WI38 (cell line): ENCODE data around the gene GRIPAP1.

Source experiments
- H3K4me3 ChIP-seq: 2 replicates; pipeline ENCODE4 v1.5.1; 2011; ENCODE audit warnings: low read depth, mild to moderate bottlenecking, control low read depth, low read length
- CTCF ChIP-seq: IDR thresholded peaks from 2 replicates; pipeline ENCODE4 v1.5.1; 2012; ENCODE audit warnings: low read depth, mild to moderate bottlenecking, control low read depth, low read length

GRIPAP1 gene

GRCh38 chrX:48957827-48958634 is 44.0 kb downstream of the GRIPAP1 start:
- no peak for TF ChIP-seq CTCF
- H3K4me3 ChIP-seq, result peak overlapping the region; percentile 64

GRCh38 chrX:48957477-48957826 is 44.6 kb downstream of the GRIPAP1 start, which contains the start of gene OTUD5:
OTUD5 (minus strand) TSS chrX:48957607; CDS start chrX:48957570, 37 bp downstream.
- H3K4me3 ChIP-seq, result peak within 1 kb of the TSS; percentile 64
- no peak for TF ChIP-seq CTCF

GRCh38 chrX:48956728-48957414 is 45.2 kb downstream of the GRIPAP1 start:
- TF ChIP-seq CTCF, result no peak
- peak overlapping the region; percentile 64 for H3K4me3 ChIP-seq

GRCh38 chrX:48948589-48948988 is 53.5 kb downstream of the GRIPAP1 start:
- TF ChIP-seq CTCF, result no peak

GRCh38 chrX:48945517-48946348 is 56.3 kb downstream of the GRIPAP1 start:
- peak; percentile 76 for TF ChIP-seq CTCF
- H3K4me3 ChIP-seq, result no peak overlapping the region

More at GRCh38 chrX:48948589-48948988, 53.5 kb downstream of the GRIPAP1 start:
- H3K4me3 ChIP-seq, result no peak overlapping the region

GRCh38 chrX:48942895-48943294 is 59.2 kb downstream of the GRIPAP1 start:
- no peak for TF ChIP-seq CTCF
- no peak overlapping the region for H3K4me3 ChIP-seq
